NCI-H2227 (cell line): ENCODE data around the gene MYH7.
"Not testable (repeated sequence)": the region's sequence is repeated elsewhere in the genome, so short reads cannot be mapped to it uniquely, and the experiment has no call there.

ENCODE experiments used
- DNase-seq: peaks from one replicate; lab custom pipeline; 2025; ENCODE audit not compliant: unreplicated experiment; lab: John Stamatoyannopoulos, UW

The MYH7 gene

GRCh38 chr14:23387916-23388882 is 47.3 kb downstream of the MYH7 start:
- no peak for DNase-seq

GRCh38 chr14:23386999-23387398 is 48.5 kb downstream of the MYH7 start:
- DNase-seq, result no peak

GRCh38 chr14:23386266-23386657 is 49.2 kb downstream of the MYH7 start:
- not testable (repeated sequence) for DNase-seq

GRCh38 chr14:23385642-23386265 is 49.7 kb downstream of the MYH7 start:
- no peak for DNase-seq

- no peak for DNase-seq
Observed at GRCh38 chr14:23385244-23385641, 50.2 kb downstream of the MYH7 start.

- DNase-seq, result no peak
Observed at GRCh38 chr14:23384364-23385080, 50.9 kb downstream of the MYH7 start.

GRCh38 chr14:23382731-23383440 is 52.6 kb downstream of the MYH7 start:
- DNase-seq, result no peak

- DNase-seq, result no peak
Observed at GRCh38 chr14:23382276-23382675, 53.2 kb downstream of the MYH7 start.

GRCh38 chr14:23381871-23382270 is 53.6 kb downstream of the MYH7 start:
- no peak for DNase-seq

- no peak for DNase-seq
Observed at GRCh38 chr14:23380976-23381375, 54.5 kb downstream of the MYH7 start.

- DNase-seq, result no peak
Observed at GRCh38 chr14:23380197-23380914, 55.1 kb downstream of the MYH7 start.

- DNase-seq, result peak; percentile 11
Observed at GRCh38 chr14:23379366-23380196, 55.9 kb downstream of the MYH7 start.

GRCh38 chr14:23378612-23379220 is 56.7 kb downstream of the MYH7 start:
- no peak for DNase-seq

GRCh38 chr14:23377573-23378563 is 57.6 kb downstream of the MYH7 start:
- DNase-seq, result no peak

- DNase-seq, result no peak
Observed at GRCh38 chr14:23377198-23377550, 58.3 kb downstream of the MYH7 start.

- peak; percentile 2 for DNase-seq
Observed at GRCh38 chr14:23376482-23377197, 58.8 kb downstream of the MYH7 start, which contains the start of gene CMTM5. CMTM5 (plus strand) TSS chr14:23377046; CDS start chr14:23377252, 206 bp downstream.
